Kidney epithelial cell (primary cell): ENCODE data around the gene HTN3. TPM values are rescaled to one million over a fixed set of nuclear protein-coding genes. Genes with fewer than 3 reads are reported as not detected.
"Not testable (repeated sequence)": the region's sequence is repeated elsewhere in the genome, so short reads cannot be mapped to it uniquely, and the experiment has no call there.

Source experiments
- DNase-seq: peaks from one replicate; pipeline ENCODE4 v3.0.0-alpha.2; 2010; ENCODE audit warnings: low read depth
- H3K27me3 ChIP-seq: 2 replicates; pipeline ENCODE4 v1.6.0; 2011; ENCODE audit warnings: low read length; ENCODE audit not compliant: control insufficient read depth, insufficient read depth
- H3K36me3 ChIP-seq: 2 replicates; pipeline ENCODE4 v1.5.1; 2011; ENCODE audit warnings: low read length; ENCODE audit not compliant: control insufficient read depth, insufficient read depth
- H3K4me3 ChIP-seq: 2 replicates; pipeline ENCODE4 v1.5.1; 2011; ENCODE audit warnings: low read depth, mild to moderate bottlenecking, control low read depth, low read length
- CTCF ChIP-seq: IDR thresholded peaks from 2 replicates; pipeline ENCODE4 v1.5.1; 2011; ENCODE audit warnings: mild to moderate bottlenecking, moderate library complexity, low read length, control low read depth, inconsistent platforms; ENCODE audit not compliant: insufficient read depth, poor library complexity, severe bottlenecking
- total RNA-seq: library from RNA; depleted of rRNA; stranded (reverse); fragments of >200 nt; gene quantifications from 2 replicates; pipeline ENCODE4 v1.2.3, GENCODE V29; 2015

HTN3 gene
- total RNA-seq: not detected in 2 replicates

DNA sequence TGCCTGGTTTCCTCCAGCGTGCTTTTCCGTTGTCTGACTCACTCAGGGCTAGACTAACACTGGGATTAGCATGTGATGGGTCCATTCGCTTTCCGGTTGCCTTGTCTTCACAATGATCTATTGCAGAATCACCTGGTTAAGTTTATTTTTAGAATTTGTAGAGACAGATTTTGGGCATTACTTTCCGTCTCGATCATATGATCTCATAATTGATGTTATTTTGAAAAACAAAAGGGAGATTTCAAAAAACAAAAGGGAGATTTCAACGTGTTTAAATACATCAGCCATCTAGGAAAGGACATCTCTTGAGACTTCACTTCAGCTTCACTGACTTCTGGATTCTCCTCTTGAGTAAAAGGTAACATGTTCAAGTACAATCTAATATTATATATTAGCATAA, at the start of gene HTN3:
Gene HTN3, plus strand, starts transcription at position 301 of the 400 bp plus-strand sequence. CDS start 2,282 bp downstream, outside the sequence.
- DNase-seq: not testable (repeated sequence)

DNA sequence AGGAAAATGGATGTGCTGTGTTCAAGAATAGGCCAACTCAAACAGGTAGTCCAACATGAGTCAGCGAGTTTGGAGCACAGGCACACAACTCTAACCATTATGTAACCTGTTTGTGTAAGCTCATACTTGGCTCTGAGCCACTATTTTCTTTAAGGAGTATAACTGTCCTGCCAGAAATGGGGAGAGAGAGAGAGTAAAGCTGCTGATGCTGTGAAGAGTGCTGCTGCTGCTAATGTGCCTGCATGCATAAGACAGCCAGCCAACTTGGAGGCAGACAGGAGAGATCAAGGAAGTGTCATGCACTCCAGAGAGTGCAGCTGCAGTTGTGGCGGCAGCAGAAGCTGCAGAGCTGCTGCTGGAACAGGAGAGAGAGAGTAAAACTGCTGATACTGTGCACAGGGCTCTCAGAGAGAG, 44.2 kb upstream of the HTN3 start:
- DNase-seq: peak; percentile 44
- no peak for TF ChIP-seq CTCF
- no peaks in the 10 kb centered on the region for H3K27me3 ChIP-seq
- H3K36me3 ChIP-seq: no peaks in the 10 kb centered on the region
- no peak overlapping the region for H3K4me3 ChIP-seq

More for the DNA sequence above, at the start of gene HTN3:
- not testable (repeated sequence) for H3K27me3 ChIP-seq, H3K36me3 ChIP-seq, H3K4me3 ChIP-seq

- no peak for TF ChIP-seq CTCF
- Histone ChIP-seq H3K4me3 (no peak overlapping the region), H3K36me3 (no peaks in the 10 kb centered on the region), H3K27me3 (no peaks in the 10 kb centered on the region)
- no peak for DNase-seq
Measured at GRCh38 chr4:69986663-69987062, 41.6 kb upstream of the HTN3 start.

- no peak for TF ChIP-seq CTCF
Measured at GRCh38 chr4:69991016-69991415, 37.2 kb upstream of the HTN3 start.

GRCh38 chr4:69994782-69995181, 33.5 kb upstream of the HTN3 start:
- DNase-seq: no peak
- no peak for TF ChIP-seq CTCF
- H3K4me3 ChIP-seq: no peak overlapping the region
- H3K27me3 ChIP-seq: no peaks in the 10 kb centered on the region
- H3K36me3 ChIP-seq: no peaks in the 10 kb centered on the region

More at GRCh38 chr4:69991016-69991415, 37.2 kb upstream of the HTN3 start:
- no peaks in the 10 kb centered on the region for H3K27me3 ChIP-seq
- H3K4me3 ChIP-seq: no peak overlapping the region
- H3K36me3 ChIP-seq: no peaks in the 10 kb centered on the region
- DNase-seq: no peak

GRCh38 chr4:69995526-69996016, 32.7 kb upstream of the HTN3 start, which contains the start of gene STATH:
TSS of gene STATH (plus strand) at chr4:69995966. CDS start at chr4:69998438, 2,472 bp downstream.
- no peak within 1 kb of the TSS for H3K4me3 ChIP-seq
- DNase-seq: no peak
- H3K27me3 ChIP-seq: no peaks in the 10 kb centered on the region
- TF ChIP-seq CTCF: no peak
- H3K36me3 ChIP-seq: no peaks in the 10 kb centered on the region
